ENCODE measurements around the gene OSBPL1A. TPM values are rescaled to one million over a fixed set of nuclear protein-coding genes. Genes with fewer than 3 reads are reported as not detected.

The OSBPL1A gene
- total and polyA plus RNA-seq, 2 of the 8 experiments (the other 6 are each of a cell fraction or from before 2014, with no cell fraction given): 53.2 to 74.9 TPM

DNA sequence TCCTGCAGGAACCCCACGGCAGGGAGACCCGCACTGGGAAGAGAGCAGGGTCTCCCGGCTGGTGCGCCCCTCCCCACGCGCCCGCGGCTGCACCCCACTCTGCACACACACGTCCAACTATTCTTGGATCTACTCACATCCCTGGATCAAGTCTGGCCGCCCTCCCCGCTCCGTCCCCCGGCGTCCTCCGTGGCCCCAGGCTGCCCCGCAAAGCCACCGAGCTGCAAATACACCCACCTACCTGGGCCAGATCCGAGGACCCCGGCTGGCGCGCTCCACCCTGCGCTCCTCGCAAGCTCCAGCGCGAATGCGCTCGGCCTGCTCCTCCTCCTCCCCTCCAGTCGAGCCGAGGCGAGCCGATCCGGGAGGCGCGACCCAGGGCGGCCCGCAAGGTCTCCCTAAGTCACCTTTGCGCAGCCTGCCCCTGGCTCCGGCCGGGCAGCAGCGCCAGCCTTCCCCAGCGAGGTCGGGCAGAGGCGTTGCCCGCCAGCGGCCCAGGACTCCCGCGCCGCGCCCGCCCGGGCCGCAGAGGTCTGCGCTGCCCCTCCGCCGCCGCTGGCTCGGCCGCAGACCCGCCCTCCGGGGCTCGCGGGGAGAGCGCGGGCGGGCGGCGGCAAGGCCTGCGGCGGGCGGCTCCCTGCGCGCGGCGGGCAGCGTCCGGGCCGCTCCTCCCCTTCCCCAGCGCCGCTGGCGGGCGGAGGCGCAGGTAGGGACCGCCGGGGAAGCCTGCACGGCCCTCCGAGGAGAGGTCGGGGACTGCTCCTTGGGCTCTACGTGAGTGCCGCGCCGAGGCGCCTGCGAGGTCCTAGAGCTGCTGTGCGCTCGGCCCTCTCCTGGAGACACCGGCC lies 126.0 kb downstream of the OSBPL1A start:
- Histone ChIP-seq H4K20me1 (replicated peaks in 1 of 2; ENCODE audit: control insufficient read depth in 1 of 2, insufficient read depth in 2 of 2, low read length in 2 of 2) (no peaks in the 10 kb centered on the region), H3K9me3 (ENCODE audit: insufficient read depth in 2 of 2, low read depth in 1 of 2, low read length in 1 of 2) (no peaks in the 10 kb centered on the region), H4K8ac (ENCODE audit: extremely low read depth, insufficient read depth, low read length) (peak overlapping the region; percentile 71), H3K79me2 (ENCODE audit: control insufficient read depth in 1 of 2, insufficient read depth in 2 of 2, low read length in 2 of 2) (peaks cover 0 to 36% of the 10 kb centered on the region in 2 experiments; a peak in 3 of 4 replicates), H3K4me3 (ENCODE audit: extremely low read depth in 1 of 4, insufficient read depth in 2 of 4, low read depth in 3 of 4, low read length in 4 of 4) (peak overlapping the region; percentile 75 to 90 (median 84)), H2AFZ (ENCODE audit: low read length) (0 out of 2 replicates have a peak overlapping the region, but pooled peaks have one; percentile 54), H3K18ac (ENCODE audit: extremely low read depth, low read length) (peak overlapping the region; percentile 71), H3K56ac (replicated peaks; ENCODE audit: insufficient read length, low read depth, low read length) (peak overlapping the region; percentile 77), H3K4ac (replicated peaks; ENCODE audit: insufficient read length, low read depth, low read length) (peak overlapping the region; percentile 45), H2BK12ac (ENCODE audit: low read depth, low read length) (0 out of 2 replicates have a peak overlapping the region, but pooled peaks have one; percentile 27), H3K36me3 (ENCODE audit: control insufficient read depth in 2 of 4, insufficient read depth in 4 of 4, low read length in 3 of 4) (no peaks in the 10 kb centered on the region), H4K91ac (replicated peaks; ENCODE audit: insufficient read length, low read length) (no peak overlapping the region), H3K23me2 (ENCODE audit: low read depth, low read length) (peaks cover 9% of the 10 kb centered on the region), H2BK5ac (ENCODE audit: low read depth, low read length) (peak overlapping the region; percentile 66; the same call in 1 of the 2 replicates), H3K4me2 (ENCODE audit: insufficient read depth in 1 of 2, low read depth in 2 of 2, low read length in 2 of 2) (peak overlapping the region; percentile 76 to 78), H3K23ac (ENCODE audit: insufficient read length) (no peak overlapping the region), H3K79me1 (ENCODE audit: low read depth, low read length) (peaks cover 4% of the 10 kb centered on the region; the same call in 1 of the 2 replicates), H3K27ac (ENCODE audit: low read depth, low read length) (peak overlapping the region; percentile 50; the same call in 1 of the 2 replicates), H3K4me1 (replicated peaks in 1 of 4; ENCODE audit: control insufficient read depth in 3 of 4, insufficient read depth in 4 of 4, low read length in 3 of 4) (peaks cover 0 to 8% (median 4%) of the 10 kb centered on the region in 4 experiments; a peak in 4 of 7 replicates), H4K5ac (ENCODE audit: insufficient read length, low read depth, low read length) (peak overlapping the region; percentile 45), H2BK20ac (ENCODE audit: low read length) (no peak overlapping the region; the same call in 1 of the 2 replicates), H3K27me3 (replicated peaks in 1 of 4; ENCODE audit: control insufficient read depth in 3 of 4, extremely low read depth in 1 of 4, insufficient read depth in 3 of 4, low read length in 3 of 4) (no peaks in the 10 kb centered on the region), H2BK120ac (replicated peaks; ENCODE audit: low read depth, low read length) (no peak overlapping the region), H2AK5ac (ENCODE audit: low read depth, low read length) (no peak overlapping the region), H3K9ac (replicated peaks in 1 of 4; ENCODE audit: extremely low read depth in 1 of 4, low read depth in 3 of 4, low read length in 3 of 4) (peak overlapping the region; percentile 60 to 87 (median 74)), H2BK15ac (ENCODE audit: low read length) (no peak overlapping the region), H3K14ac (ENCODE audit: insufficient read length) (no peak overlapping the region)
- FAIRE-seq (no peak), DNase-seq (ENCODE audit: low read depth in 1 of 2, low spot score in 2 of 2) (peak; percentile 66 to 84)
- CTCF ChIA-PET (ENCODE audit: partially characterized antibody): interaction anchor here (1.0 kb wide), 2 partner anchors 29 to 94 kb away, joined by 4 to 6 read pairs; no protein-coding TSS in a partner anchor
- 1% methylated on average over 46 of the region's 96 CpGs; no CpG with 5 or more reads in 1 of the 2 experiments for WGBS, 2 experiments (ENCODE audit: extremely low coverage in 1 of 2, insufficient coverage in 1 of 2, insufficient read length in 1 of 2, insufficient replicate concordance in 2 of 2, low coverage in 1 of 2, low lambda C conversion rate in 2 of 2, missing lambda C conversion rate in 1 of 2)
- POLR2A ChIA-PET (ENCODE audit: partially characterized antibody): interaction anchor here (0.6 to 2.4 kb wide), 10 partner anchors 10 to 155 kb away, joined by 3 to 12 read pairs (median 4); partner anchors contain the start of genes CABYR and IMPACT
- TF ChIP-seq SIN3A (conservative IDR thresholded peaks at IDR 0.05 in 1 of 2, IDR thresholded peaks at IDR 0.05 in 1 of 2; ENCODE audit: low read depth in 1 of 2, low read length in 2 of 2) (0 out of 4 replicates have a peak, but pooled peaks of 1 of the 2 experiments have one; percentile 53), RNF2 (IDR thresholded peaks at IDR 0.05; ENCODE audit: borderline replicate concordance, low read depth, low read length, missing control alignments, poor library complexity, severe bottlenecking) (no peak), RXRA (IDR thresholded peaks at IDR 0.05; ENCODE audit: insufficient read depth, low read depth, low read length) (no peak), TBP (IDR thresholded peaks at IDR 0.05; ENCODE audit: low read depth, low read length) (peak; percentile 53; the same call in 1 of the 2 replicates), CTBP2 (IDR thresholded peaks at IDR 0.05; ENCODE audit: borderline replicate concordance, insufficient read depth, insufficient read length, low read length) (no peak), BACH1 (IDR thresholded peaks at IDR 0.05; ENCODE audit: low read length) (no peak), CHD1 (IDR thresholded peaks at IDR 0.05; ENCODE audit: low read depth, low read length) (no peak), RAD21 (IDR thresholded peaks at IDR 0.05 in 1 of 2, conservative IDR thresholded peaks at IDR 0.05 in 1 of 2; ENCODE audit: low read depth in 2 of 2, low read length in 2 of 2) (peak; percentile 27 to 35; a peak in 1 of 4 replicates)
